ENCODE measurements around the gene PDGFD.

PDGFD gene

DNA sequence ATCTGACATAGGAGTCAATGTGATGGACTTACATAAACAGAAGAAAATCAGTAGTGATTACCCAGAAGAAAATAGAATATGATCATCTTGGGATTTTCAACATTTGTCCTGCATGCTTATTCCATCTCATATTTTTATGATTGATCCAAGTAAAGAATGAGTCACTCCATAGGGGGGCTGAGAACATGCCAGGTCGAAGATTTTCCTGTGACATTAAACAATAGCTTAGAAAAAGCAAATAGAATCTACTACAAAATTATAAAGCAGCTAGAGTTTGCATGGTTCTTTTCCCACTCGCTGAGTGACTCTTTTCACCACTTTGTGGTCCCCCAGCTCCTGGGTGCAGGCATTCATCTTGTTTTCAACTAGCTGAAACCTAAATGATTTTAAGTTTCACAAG lies 71.2 kb downstream of the PDGFD start:
- no peak for DNase-seq

DNA sequence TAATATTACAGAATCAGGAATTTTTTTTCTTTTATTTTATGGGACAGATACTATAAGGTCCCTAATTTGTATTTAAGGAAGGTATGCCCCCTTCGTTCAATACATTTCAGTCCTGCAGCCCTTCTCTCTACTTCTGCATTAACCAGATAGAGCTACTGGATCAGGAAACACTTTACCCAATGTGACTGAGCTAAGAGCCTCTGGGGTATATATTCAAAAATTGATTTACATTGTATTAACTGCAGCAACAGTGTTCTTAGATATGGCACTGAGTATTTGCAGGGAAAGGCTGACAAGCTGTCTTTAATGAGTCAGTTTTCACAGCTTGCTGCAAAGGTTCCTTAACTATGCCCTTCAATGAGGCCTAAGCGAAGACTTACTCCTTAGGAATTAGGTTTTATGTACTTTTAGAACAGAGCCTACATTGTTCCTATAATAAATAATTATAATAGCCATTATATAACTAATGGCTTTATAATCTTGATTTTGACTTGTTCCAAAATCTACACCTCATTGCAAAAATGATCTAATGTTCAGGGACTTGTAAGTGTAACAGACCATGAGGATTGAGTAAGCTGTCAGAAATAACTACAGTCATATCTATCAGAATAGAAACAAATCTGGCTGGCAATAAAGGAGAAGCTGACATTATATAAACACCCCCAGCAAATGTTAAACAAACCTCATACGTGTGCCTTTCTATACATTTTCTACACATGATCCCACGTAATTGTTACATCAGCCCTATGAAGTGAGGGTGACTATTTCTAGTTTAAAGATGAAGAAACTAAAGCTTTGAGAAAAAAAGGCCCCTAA lies 72.5 kb downstream of the PDGFD start:
- DNase-seq = no peak

DNA sequence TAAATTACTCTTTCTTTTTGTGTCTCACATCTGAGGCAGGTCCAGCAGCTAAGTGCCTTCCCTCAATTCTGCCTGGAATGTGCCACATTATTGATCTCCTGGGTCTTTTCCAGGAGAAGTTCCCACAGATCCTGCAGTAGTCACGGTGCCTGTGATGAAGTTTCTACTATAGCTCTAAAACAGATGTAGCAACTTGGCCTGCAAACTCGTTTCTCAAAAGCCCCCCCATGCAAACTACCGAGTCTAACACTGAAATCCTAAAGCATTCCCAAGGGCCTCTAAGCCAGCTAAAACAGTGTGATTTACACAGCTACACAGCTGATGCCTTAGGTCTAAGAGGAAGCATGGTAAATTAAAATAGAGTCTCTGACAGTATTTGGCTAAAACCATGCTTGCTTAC lies 73.2 kb downstream of the PDGFD start:
- no peak for DNase-seq

DNA sequence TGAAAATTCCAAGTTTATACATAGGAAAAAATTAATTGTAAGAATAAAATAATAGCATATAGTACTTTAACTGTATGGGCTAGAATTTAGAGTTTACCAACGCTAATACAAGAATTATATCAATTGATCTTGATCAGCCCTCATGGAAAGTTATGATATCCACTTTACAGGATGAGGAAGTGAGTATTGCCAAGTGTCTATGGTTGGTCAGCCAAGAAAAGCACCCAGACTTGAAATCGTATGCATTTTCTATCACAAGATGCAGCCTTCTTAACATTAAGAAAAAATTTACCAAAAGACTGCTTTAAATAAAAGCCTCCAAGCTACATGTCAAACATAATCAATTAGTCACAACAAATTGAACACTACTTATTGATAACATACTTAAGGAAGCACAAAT lies 74.5 kb downstream of the PDGFD start:
- DNase-seq = no peak

DNA sequence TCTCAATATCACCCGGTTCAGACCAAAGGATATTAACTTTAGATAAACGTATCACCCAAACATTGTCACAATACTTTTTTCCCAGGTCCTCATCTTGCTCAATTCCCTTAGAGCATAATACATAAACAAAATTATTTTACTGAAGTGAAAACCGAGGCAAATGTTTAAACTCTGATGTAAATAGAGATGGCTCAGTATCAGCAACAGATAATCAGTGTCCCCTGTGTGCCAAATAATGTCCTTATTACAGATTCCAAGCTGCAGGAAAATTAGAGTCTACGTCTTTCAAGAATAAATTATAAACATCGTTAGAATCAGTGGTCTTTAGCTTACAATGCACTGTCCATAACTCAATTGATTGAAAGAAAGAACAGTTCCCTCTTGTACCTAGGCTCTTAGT lies 77.3 kb downstream of the PDGFD start:
- no peak for DNase-seq

DNA sequence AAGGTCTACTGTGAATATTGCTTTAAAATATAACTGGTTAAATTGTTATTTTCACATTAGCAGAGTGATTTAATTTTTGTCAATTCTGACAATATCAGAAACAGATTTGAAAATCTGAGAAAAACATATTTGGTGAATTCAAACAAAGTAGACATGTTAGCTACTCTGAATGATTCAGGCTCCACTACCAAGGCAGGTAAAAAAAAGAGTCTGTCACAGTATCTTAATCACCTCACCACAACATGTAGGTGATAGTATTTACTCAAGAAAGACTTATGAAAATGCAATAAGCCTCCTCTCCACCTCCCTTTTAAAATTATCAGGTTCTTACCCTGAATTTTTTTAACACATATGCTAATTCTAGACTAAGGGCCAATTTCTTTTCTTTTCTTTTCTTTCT lies 85.0 kb downstream of the PDGFD start:
- DNase-seq = no peak

DNA sequence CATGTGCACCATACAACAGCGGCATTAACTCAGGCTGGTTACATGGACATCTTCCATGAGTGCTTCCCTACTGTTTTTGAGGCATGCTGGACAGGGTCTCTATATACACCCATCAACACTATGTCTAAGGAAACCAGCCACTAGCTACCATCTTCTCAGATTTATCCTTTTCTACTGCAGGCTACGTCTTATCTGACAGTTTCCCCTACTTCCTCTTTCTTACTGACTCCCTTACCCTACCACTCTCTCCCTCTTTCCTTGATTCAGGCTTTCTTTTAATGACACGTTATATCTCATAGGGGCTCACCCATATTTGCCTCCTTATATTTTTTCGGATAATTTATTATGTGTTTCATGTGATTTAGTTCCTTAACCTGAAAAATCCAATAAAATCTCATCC lies 85.7 kb downstream of the PDGFD start:
- DNase-seq = no peak

DNA sequence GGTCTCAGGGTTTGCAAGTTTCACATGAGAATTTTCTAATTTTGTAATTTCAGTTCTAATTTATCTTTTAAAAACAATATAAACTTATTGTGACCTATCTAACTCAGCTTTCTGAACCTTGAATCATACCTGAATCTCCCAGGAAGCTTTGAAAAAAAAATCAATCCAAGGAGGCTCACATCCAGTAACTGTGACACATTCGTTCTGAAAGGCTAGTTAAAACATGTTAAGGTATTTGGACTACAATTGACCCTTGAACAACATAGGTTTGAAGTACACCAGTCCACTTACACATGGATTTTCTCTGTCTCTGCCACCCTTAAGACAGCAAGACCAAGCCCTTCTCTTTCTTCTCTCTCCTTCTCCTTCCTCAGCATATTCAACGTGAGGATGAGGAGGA lies 87.5 kb downstream of the PDGFD start:
- no peak for DNase-seq

DNA sequence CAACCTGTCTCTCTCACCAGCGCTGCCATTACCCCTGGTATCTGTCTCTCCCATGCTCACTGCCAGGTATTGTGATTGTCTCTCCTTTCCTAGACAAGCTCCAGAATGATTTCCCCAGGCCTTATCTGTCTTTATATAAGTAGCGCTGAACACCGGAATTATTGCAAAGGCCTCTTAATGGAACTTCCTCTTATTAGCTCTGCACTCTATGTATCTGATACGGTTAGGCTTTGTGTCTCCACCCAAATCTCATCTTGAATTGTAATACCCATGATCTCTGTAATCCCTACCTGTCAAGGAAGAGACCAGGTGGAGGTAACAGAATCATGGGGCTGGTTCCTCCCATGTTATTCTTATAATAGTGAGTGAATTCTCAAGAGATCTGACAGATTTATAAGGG lies 88.2 kb downstream of the PDGFD start:
- no peak for DNase-seq

DNA sequence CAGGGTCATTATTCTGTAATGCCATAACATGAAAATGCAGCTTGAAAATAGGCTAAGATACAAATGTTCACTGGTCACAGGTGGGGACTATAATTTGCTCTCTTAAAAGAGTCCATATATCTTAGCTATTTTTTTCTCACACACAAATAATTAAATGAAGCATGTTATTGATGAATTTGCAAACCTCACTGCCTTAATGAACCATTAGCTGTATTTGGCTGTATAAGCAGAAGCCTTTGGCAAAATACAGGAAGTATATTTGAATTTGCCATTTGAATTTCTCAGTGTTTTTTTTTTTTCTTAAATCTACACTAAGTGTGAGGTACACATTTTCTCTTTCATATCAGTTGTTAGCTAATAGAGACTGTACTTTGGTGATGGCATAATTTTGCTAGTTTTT lies 88.9 kb downstream of the PDGFD start:
- DNase-seq = no peak

DNA sequence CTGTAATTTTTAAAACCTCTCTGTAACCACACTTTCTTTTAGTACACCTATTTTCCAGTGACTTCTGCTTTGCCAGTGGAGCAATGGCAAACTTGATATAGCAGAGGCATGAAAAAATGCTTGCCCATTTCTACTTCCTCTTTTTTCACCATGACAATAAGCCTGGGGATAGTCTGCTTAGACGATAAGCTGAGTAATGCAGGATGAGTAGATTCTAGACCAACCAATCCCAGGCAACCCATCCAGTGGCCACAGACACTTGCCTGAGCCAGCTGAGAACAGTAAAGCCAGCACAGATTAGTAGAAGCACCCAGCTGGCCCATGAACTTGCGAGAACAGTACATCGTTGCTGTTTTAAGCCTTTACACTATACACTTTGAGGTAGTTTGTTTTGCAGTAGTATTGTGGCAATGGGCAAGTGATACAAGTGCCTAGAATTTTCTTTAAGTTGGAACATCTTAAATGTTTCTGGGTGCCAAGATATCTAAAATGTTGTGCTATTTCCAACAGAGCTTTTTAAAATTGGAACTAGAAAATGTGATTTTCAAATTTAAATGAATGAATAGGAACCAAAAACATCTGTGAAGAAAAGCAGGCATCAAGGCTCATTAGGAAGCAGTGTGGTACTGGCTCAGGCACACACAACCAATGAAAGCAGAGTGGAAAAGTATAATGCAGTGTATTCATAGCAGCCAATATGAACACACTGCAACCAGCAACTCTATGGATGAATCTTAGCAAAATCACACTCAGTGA lies 89.8 kb downstream of the PDGFD start:
- no peak for DNase-seq

DNA sequence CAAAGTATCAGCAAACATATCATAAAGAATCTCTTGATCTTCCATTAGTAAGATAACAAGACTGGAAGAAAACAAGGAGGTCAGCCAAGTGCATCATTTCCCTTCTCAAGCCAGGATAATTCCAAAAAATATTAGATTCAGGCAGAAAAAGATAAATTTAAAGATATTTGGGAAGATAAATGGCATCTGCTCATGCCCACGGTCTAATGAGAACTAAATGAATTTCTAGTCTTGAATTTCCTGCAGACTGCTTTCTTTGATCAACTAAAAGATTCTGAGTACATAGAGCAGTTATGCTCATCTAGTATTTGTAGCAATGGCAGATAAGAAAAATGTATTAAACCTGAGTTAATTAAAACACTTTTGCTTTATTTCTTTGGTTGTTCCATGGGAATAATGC lies 96.4 kb downstream of the PDGFD start:
- no peak for DNase-seq

DNA sequence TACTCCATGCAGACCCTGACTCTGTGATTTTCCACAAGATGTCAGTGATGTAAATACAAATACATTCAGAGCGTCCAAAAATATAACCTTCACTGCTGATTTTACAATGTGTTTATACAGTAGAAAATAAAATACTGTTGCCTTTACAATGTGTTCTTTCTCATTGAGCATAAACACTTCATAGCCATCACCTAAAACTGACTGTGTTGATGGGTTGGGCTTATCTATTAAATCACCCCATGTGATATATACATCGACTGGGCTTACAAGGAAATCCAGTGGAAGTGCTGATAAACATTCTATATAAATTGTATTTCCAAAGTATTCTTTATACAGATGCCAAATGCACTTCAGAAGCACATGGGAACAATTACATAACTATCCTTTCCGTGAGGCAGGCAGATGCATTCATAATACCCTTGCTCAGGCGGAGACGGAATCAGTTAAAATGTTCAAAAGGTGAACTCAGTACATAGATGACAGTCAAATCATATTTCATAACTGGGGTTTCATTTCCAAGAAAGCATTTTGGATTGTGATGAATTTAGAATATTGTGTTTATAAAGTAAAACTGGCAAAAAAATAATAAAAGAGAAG lies 99.8 kb downstream of the PDGFD start:
- no peak for DNase-seq

DNA sequence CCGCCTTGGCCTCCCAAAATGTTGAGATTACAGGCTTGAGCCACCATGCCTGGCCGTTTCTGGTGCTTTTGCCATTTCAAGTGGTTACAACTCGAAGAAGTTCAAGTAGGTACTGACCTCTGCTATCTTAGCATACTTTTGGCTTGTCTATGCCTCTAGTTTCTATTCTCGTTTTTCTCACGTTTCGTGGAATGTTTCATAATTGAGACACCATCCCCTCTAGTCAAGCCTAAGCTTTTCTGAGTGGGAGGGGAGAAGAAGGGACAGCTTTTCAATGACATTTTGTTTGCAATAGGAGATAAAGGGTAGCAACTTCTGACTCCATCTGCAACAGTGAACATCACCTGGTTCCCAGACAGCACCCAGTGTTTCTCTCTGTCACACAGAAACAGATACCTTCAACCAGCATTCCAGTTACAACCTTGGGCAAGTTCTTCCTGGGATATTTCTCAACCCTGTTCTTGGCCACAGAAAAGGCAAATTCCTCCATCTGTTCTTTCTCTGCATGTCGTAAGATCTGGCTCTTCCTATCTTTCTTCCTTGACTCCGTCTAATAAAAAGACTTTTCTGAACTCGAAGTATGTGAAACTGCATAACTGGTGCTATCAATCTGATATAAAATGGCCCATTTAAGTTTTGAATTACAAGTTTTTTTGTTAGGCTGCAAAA lies 102.0 kb downstream of the PDGFD start:
- no peak for DNase-seq

DNA sequence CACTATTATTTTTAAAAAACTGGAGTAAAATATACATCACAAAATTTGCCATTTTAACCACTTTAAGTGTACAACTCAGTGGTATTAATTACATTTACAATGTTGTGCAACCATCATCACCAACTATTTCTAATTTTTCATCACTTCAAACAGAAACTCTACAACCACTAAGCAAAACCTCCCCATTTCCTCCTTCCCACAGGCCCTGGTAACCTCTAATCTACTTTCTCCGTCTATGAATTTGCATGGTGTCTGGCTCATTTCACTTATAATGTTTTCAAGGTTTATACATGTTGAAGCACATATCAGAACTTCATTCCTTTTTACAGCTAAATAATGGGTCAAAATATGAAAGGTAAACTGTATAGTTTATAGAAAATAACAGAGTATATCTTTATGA lies 103.1 kb downstream of the PDGFD start:
- no peak for DNase-seq

DNA sequence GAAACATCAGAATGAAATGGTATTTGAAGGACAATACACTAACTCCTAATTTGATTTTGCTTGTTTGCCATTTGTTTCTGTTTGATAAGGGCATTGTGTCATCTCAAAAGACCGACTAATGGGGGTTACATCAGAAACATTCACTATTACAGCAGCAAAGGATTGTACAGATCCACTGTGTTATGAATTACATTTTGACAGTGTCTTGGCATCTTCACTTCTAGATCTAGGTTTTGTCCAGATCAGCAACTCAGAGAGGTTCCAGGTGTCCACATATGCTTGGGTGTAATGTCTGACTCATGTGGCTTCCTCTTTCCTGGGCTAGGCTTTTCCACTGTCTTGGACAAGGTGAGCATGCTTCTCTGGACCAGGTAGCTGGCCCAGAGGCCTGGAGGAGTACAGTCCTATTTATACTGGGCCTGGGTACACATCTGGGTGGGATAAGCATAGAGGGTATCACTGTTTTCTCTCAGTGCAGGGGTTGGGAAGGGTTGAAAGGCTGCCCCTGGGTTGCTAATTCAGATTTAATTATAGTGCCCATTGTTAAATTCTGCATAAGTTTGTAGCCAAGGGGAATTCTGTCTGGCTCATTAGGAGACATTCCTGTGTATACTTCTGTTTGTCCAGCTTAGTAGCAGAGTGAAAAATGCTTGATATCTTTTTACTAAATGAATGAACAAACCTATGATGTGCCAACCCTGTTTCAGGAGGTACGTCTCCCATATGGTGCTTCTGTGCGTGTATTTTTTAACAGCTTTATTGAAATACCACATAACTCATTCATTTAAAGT lies 103.7 kb downstream of the PDGFD start:
- no peak for DNase-seq

DNA sequence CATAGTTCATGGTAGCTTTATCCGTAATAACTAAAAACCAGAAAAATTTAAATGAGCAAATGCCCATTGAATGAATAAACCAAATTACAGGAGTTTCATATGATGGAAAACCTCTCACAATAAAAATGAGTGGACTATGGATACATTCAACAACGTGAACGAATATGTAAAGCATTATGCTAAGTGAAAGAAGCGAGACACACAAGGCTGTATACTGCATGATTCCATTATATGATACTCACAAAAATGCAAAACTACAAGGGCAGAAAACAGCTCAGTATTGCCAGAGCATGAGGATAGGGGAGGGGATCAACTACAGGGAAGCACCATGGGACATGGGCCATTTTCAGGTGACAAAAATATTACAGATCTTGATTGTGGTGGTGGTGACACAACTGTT lies 105.3 kb downstream of the PDGFD start:
- no peak for DNase-seq

DNA sequence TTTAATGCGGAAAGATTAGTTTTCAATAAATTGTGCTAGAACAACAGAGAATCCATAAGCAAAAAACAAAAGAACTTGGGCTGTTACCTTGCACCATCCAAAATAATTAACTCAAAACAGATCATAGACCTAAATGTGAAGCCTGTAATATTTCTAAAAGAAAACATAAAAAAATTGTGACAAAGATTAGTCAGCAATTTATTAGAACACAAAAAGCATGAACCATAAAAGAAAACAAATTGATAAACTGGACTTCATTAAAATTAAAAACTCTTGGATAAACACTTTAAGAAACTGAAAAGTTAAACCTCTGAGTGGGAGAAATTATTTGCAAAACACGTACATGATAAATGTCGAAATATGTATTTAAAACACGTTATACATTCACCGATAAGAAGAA lies 106.0 kb downstream of the PDGFD start:
- DNase-seq = no peak

DNA sequence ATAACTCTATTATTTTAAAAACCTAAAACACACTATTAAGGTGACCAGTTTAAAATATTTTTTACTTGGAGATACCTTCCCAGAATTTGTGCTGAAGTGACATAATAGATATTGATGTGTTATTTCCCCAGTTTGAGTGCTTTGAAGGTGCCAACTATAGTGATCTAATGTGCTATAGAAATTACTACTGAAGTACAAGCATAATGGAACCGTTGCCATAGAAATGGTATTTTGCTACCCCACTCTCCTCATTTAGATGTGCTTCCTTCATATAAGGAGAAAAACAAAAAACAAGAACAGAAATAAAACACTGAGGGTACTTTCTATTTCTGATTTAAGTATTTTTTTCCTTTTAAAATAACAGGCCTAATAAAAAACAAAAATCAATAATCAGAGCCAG lies 108.4 kb downstream of the PDGFD start:
- DNase-seq = no peak

DNA sequence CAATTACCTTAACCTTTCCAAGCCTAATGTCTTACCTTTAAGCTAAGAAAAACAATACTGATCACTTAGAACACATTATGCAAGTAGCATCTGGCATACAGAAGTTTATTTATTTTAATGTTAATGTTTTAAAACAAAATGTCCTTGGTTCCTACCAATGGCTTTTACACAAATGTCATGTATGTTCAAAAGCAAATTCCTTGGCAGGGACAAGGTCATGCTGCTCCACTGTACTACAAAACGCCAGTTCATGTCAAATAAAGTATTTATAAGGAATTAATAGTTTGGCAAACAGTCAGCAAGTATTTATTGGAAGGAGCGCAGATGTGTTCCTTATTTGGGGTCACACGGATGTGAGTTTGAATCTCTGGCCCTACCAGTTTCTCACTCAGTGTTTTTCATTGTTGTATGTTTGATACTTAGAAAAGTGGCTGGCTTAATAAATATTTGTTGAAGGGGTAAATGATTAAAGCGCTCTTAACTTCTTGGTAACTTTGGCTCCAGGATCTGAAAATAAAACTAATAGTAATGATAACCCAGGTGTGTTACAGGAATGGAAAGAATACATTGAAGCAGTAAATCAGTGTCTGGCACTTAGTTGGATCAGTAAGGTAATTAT lies 108.9 kb downstream of the PDGFD start:
- DNase-seq = no peak

DNA sequence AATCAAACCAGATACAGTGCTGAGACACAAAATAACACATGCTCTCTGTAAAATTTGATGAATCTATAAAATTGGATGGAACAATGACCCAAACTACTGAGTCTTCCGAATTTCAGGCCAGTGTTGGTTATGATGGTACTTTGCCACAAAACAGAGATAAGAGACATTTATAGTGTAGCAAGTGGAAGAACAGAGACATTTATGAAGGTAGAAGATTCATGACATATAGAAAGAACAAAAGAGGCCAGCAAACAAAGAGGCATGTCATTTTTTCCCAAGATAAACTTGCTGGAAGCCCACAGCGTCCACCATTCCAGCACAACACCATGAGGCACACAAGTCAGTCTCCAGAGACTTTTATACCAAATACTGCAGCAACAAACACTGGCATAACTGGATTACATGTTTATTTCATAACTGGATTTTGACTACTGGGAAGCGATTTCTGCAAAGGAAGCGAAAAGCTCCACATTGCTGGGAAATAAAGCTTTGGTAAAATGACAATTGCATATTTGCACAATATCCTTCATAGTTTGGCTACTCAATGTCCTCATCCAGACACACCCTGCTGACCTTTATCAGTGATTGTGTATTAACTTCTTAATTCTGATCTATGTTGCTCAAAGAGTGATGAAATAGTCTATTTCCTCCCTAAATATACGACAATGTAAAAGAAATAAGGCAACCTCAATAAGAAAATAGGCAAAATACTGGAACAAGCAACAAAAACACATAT lies 110.0 kb downstream of the PDGFD start:
- no peak for DNase-seq

DNA sequence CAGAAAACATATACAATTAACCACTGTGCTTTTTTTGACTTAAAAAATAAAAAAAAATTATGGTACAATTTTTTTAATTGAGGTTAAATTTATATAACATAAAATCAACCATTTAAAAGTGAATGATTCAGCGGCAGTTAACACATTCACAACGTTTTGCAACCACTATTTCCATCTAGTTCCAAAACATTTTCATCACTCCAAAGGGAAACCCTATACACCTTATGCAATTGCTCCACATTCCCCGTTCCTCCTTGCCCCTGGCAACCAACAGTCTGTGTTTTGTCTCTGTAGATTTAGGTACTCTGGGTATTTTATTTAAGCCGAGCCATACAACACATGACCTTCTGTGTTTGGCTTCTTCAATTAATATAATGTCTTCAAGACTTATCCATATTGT lies 112.2 kb downstream of the PDGFD start:
- DNase-seq = no peak
